ENCODE results near the gene HBA1. TPM values are rescaled to one million over a fixed set of nuclear protein-coding genes. Genes with fewer than 3 reads are reported as not detected.
"Not testable (repeated sequence)": the region's sequence is repeated elsewhere in the genome, so short reads cannot be mapped to it uniquely, and the experiment has no call there.

HBA1 gene
- total and polyA plus RNA-seq, 2 of the 8 experiments (the other 6 are each of a cell fraction or from before 2014, with no cell fraction given) = 2.3 TPM

- H2BK12ac ChIP-seq (ENCODE audit: low read depth, low read length); FAIRE-seq; H3K18ac ChIP-seq (ENCODE audit: extremely low read depth, low read length); H3K27ac ChIP-seq (ENCODE audit: low read depth, low read length); H4K91ac ChIP-seq (replicated peaks; ENCODE audit: insufficient read length, low read length); H2BK120ac ChIP-seq (replicated peaks; ENCODE audit: low read depth, low read length); H2BK5ac ChIP-seq (ENCODE audit: low read depth, low read length); H3K23me2 ChIP-seq (ENCODE audit: low read depth, low read length); H3K79me2 ChIP-seq (ENCODE audit: control insufficient read depth in 1 of 2, insufficient read depth in 2 of 2, low read length in 2 of 2); H3K36me3 ChIP-seq (ENCODE audit: control insufficient read depth in 2 of 4, insufficient read depth in 4 of 4, low read length in 3 of 4); H3K4ac ChIP-seq (replicated peaks; ENCODE audit: insufficient read length, low read depth, low read length); H4K8ac ChIP-seq (ENCODE audit: extremely low read depth, insufficient read depth, low read length); H2AK5ac ChIP-seq (ENCODE audit: low read depth, low read length); H3K23ac ChIP-seq (ENCODE audit: insufficient read length); H2BK15ac ChIP-seq (ENCODE audit: low read length); H3K4me2 ChIP-seq (ENCODE audit: insufficient read depth in 1 of 2, low read depth in 2 of 2, low read length in 2 of 2); POLR2A ChIA-PET (ENCODE audit: partially characterized antibody); H3K14ac ChIP-seq (ENCODE audit: insufficient read length); H3K79me1 ChIP-seq (ENCODE audit: low read depth, low read length); H4K5ac ChIP-seq (ENCODE audit: insufficient read length, low read depth, low read length); H3K9ac ChIP-seq (replicated peaks in 1 of 4; ENCODE audit: extremely low read depth in 1 of 4, low read depth in 3 of 4, low read length in 3 of 4); H2AFZ ChIP-seq (ENCODE audit: low read length); DNase-seq (ENCODE audit: low read depth in 1 of 2, low spot score in 2 of 2); H3K56ac ChIP-seq (replicated peaks; ENCODE audit: insufficient read length, low read depth, low read length); H3K4me3 ChIP-seq (ENCODE audit: extremely low read depth in 1 of 4, insufficient read depth in 2 of 4, low read depth in 3 of 4, low read length in 4 of 4); H2BK20ac ChIP-seq (ENCODE audit: low read length); H3K9me3 ChIP-seq (ENCODE audit: insufficient read depth in 2 of 2, low read depth in 1 of 2, low read length in 1 of 2): not testable (repeated sequence)
- TF ChIP-seq EZH2 (IDR thresholded peaks at IDR 0.05; ENCODE audit: low read depth, low read length, severe bottlenecking) (peak; percentile 11), SUZ12 (IDR thresholded peaks at IDR 0.05; ENCODE audit: low read length) (0 out of 2 replicates have a peak, but pooled peaks have one; percentile 46)
- H3K4me1 ChIP-seq (replicated peaks in 1 of 4; ENCODE audit: control insufficient read depth in 3 of 4, insufficient read depth in 4 of 4, low read length in 3 of 4) = peaks cover 0 to 14% (median 1%) of the 10 kb centered on the region in 4 experiments; a peak in 4 of 7 replicates
- CTCF ChIA-PET (ENCODE audit: partially characterized antibody) = interaction anchor here (1.5 to 2.9 kb wide), 2 partner anchors 8 to 65 kb away, joined by 4 to 9 read pairs; partner anchors contain the start of gene HBQ1
- peaks cover 6 to 14% of the 10 kb centered on the region in 2 experiments for H4K20me1 ChIP-seq (replicated peaks in 1 of 2; ENCODE audit: control insufficient read depth in 1 of 2, insufficient read depth in 2 of 2, low read length in 2 of 2)
- WGBS, 2 experiments (ENCODE audit: extremely low coverage in 1 of 2, insufficient coverage in 1 of 2, insufficient read length in 1 of 2, insufficient replicate concordance in 2 of 2, low coverage in 1 of 2, low lambda C conversion rate in 2 of 2, missing lambda C conversion rate in 1 of 2) = no CpG with 5 or more reads among the region's 74 CpGs
- peaks cover 49 to 83% (median 74%) of the 10 kb centered on the region in 4 experiments for H3K27me3 ChIP-seq (replicated peaks in 1 of 4; ENCODE audit: control insufficient read depth in 3 of 4, extremely low read depth in 1 of 4, insufficient read depth in 3 of 4, low read length in 3 of 4)
Observed at GRCh38 chr16:172374-172941, 4.0 kb upstream of the HBA1 start, which contains the start of gene HBA2. Gene HBA2 (plus strand): TSS chr16:172876. CDS start chr16:172913, 37 bp downstream.
